HepG2 (cell line): ENCODE measurements around the gene KCTD21. TPM values are rescaled to one million over a fixed set of nuclear protein-coding genes. Genes with fewer than 3 reads are reported as not detected.

Experiments used
- CC2D1A ChIP-seq: sonication (generic); formaldehyde crosslinking; IDR thresholded peaks from 2 replicates; pipeline ENCODE4 v1.8.1; 2023; ENCODE audit warnings: mild to moderate bottlenecking, missing genetic modification reagents
- DMTF1 ChIP-seq: sonication (generic); formaldehyde crosslinking; IDR thresholded peaks from 2 replicates; pipeline ENCODE4 v1.4.0; 2020; ENCODE audit warnings: mild to moderate bottlenecking, missing genetic modification reagents
- FIP1L1 ChIP-seq: fragments of 200-400 bp; formaldehyde crosslinking; IDR thresholded peaks from 2 replicates; pipeline ENCODE4 v1.6.1; 2018; ENCODE audit warnings: low read depth, mild to moderate bottlenecking, low read length, moderate library complexity, borderline replicate concordance; ENCODE audit not compliant: insufficient read depth
- HMGXB3 ChIP-seq: sonication (generic); formaldehyde crosslinking; IDR thresholded peaks from 2 replicates; pipeline ENCODE4 v1.4.0; 2020; ENCODE audit warnings: missing genetic modification reagents, borderline replicate concordance
- HOXD1 ChIP-seq: sonication (generic); formaldehyde crosslinking; IDR thresholded peaks from 2 replicates; pipeline ENCODE4 v1.5.0; 2020; ENCODE audit warnings: missing genetic modification reagents
- IKZF5 ChIP-seq: IDR thresholded peaks from 2 replicates; pipeline ENCODE4 v1.6.1; 2018; ENCODE audit warnings: missing genetic modification reagents, mild to moderate bottlenecking, missing compliant biosample characterization
- IRF2 ChIP-seq: IDR thresholded peaks from 2 replicates; pipeline ENCODE4 v1.6.1; 2018; ENCODE audit warnings: missing genetic modification reagents, missing compliant biosample characterization
- JARID2 ChIP-seq: sonication (generic); formaldehyde crosslinking; IDR thresholded peaks from 2 replicates; pipeline ENCODE4 v1.8.1; 2023; ENCODE audit warnings: missing genetic modification reagents, inconsistent platforms; ENCODE audit not compliant: insufficient replicate concordance
- KAT7 ChIP-seq: IDR thresholded peaks from 2 replicates; pipeline ENCODE4 v1.6.1; 2018; ENCODE audit warnings: borderline replicate concordance, missing compliant biosample characterization
- KLF16 ChIP-seq, 2 experiments: sonication (generic) in 1 of 2; formaldehyde crosslinking in 1 of 2; IDR thresholded peaks; 2 replicates each; pipeline versions ENCODE4 v1.6.1 to v1.8.0; 2016 to 2023; ENCODE audit warnings: missing genetic modification reagents in 2 of 2, missing compliant biosample characterization in 1 of 2
- SMYD3 ChIP-seq: sonication (generic); formaldehyde crosslinking; IDR thresholded peaks from 2 replicates; pipeline ENCODE4 v1.8.1; 2023; ENCODE audit warnings: mild to moderate bottlenecking, missing genetic modification reagents
- SOX6 ChIP-seq, 2 experiments: fragments of 450-650 bp in 1 of 2; sonication (generic) in 1 of 2; formaldehyde crosslinking in 1 of 2; IDR thresholded peaks; 2 replicates each; pipeline versions ENCODE4 v1.4.0 to v1.6.1; 2017 to 2020; ENCODE audit warnings: antibody characterized with exemption in 1 of 2, mild to moderate bottlenecking in 1 of 2, missing genetic modification reagents in 1 of 2
- ZNF12 ChIP-seq: sonication (generic); formaldehyde crosslinking; IDR thresholded peaks from 2 replicates; pipeline ENCODE4 v1.5.0; 2020; ENCODE audit warnings: missing genetic modification reagents
- ZNF605 ChIP-seq: sonication (generic); formaldehyde crosslinking; IDR thresholded peaks from 2 replicates; pipeline ENCODE4 v1.8.0; 2022; ENCODE audit warnings: mild to moderate bottlenecking, missing genetic modification reagents
- ZNF747 ChIP-seq: sonication (generic); formaldehyde crosslinking; IDR thresholded peaks from 2 replicates; pipeline ENCODE4 v1.8.1; 2023; ENCODE audit warnings: missing genetic modification reagents, mild to moderate bottlenecking, borderline replicate concordance
- ZNF792 ChIP-seq: IDR thresholded peaks from 2 replicates; pipeline ENCODE4 v1.6.1; 2016
- ZNF891 ChIP-seq: sonication (generic); formaldehyde crosslinking; IDR thresholded peaks from 2 replicates; pipeline ENCODE4 v1.5.0; 2020; ENCODE audit warnings: mild to moderate bottlenecking, missing genetic modification reagents
- polyA plus RNA-seq, 8 experiments: library from polyadenylated mRNA; depleted of rRNA in 3 of 8; stranded (reverse) in 7 of 8; unstranded in 1 of 8; fragments of >200 nt; fragmentation: Illumina TruSeq in 4 of 8; extraction: Trizol in 4 of 8; gene quantifications; 2 replicates each; pipeline versions ENCODE4 v1.2.1 to v1.2.3, GENCODE V29; 2011 to 2016; ENCODE audit warnings: low read depth in 4 of 8, missing spikeins in 1 of 8, mixed read lengths in 1 of 8; ENCODE audit not compliant: insufficient read depth in 1 of 8
- total RNA-seq, 5 experiments: library from RNA; depleted of rRNA; stranded (reverse); fragments of >200 nt; fragmentation: Illumina TruSeq; extraction: Trizol; gene quantifications; 2 replicates each; pipeline ENCODE4 v1.2.3, GENCODE V29; 2016; ENCODE audit warnings: low read depth in 1 of 5

The KCTD21 gene
- total and polyA plus RNA-seq, 2 of the 13 experiments (the other 11 are each of a cell fraction or from before 2014, with no cell fraction given), result 3.1 to 13.5 TPM

GRCh38 chr11:78188286-78189173 lies at the start of gene KCTD21, which contains the start of gene USP35 (continued):
- TF ChIP-seq ZNF891 (CRISPR knock-in tag), result peak; percentile 50; the same call in 1 of the 2 replicates
- peak; percentile 77 for TF ChIP-seq ZNF792
- TF ChIP-seq DMTF1 (CRISPR knock-in tag), result peak; percentile 78; the same call in 1 of the 2 replicates
- peak in 1 of 2 experiments; percentile 88; a peak in 2 of 4 replicates for TF ChIP-seq KLF16 (CRISPR knock-in tag; IDR thresholded peaks at IDR 0.05)
- peak; percentile 97 for TF ChIP-seq KAT7 (CRISPR knock-in tag)
- TF ChIP-seq IKZF5, result 0 out of 2 replicates have a peak, but pooled peaks have one; percentile 55
- peak; percentile 84; the same call in 1 of the 2 replicates for TF ChIP-seq ZNF605
- no peak for TF ChIP-seq SMYD3 (CRISPR knock-in tag)
- TF ChIP-seq SOX6 (IDR thresholded peaks at IDR 0.05), result no peak
- TF ChIP-seq SOX6 (CRISPR knock-in tag; IDR thresholded peaks at IDR 0.05), result peak; percentile 75
- TF ChIP-seq CC2D1A (CRISPR knock-in tag), result 0 out of 2 replicates have a peak, but pooled peaks have one; percentile 33
- peak; percentile 51; the same call in 1 of the 2 replicates for TF ChIP-seq ZNF12 (CRISPR knock-in tag)
- no peak for TF ChIP-seq JARID2
- peak; percentile 73 for TF ChIP-seq ZNF747 (CRISPR knock-in tag)
- TF ChIP-seq HOXD1, result 0 out of 2 replicates have a peak, but pooled peaks have one; percentile 33
- no peak for TF ChIP-seq FIP1L1
- peak; percentile 72 for TF ChIP-seq IRF2
- TF ChIP-seq HMGXB3 (CRISPR knock-in tag), result peak; percentile 73
